Colonic mucosa (tissue), 4 donors: Measurements from ENCODE around the gene NOSTRIN. TPM values are rescaled to one million over a fixed set of nuclear protein-coding genes. Genes with fewer than 3 reads are reported as not detected.

Experiments used
- DNase-seq: peaks from one replicate; pipeline ENCODE4 v3.0.0-alpha.2; 2020
- H3K27ac ChIP-seq: fragments of 200-600 bp; one replicate; pipeline ENCODE4 v1.8.0; 2021
- H3K27me3 ChIP-seq: fragments of 200-600 bp; one replicate; pipeline ENCODE4 v1.8.0; 2021
- H3K36me3 ChIP-seq: fragments of 200-600 bp; one replicate; pipeline ENCODE4 v1.8.0; 2021
- H3K4me1 ChIP-seq: fragments of 200-600 bp; one replicate; pipeline ENCODE4 v1.8.0; 2021; ENCODE audit warnings: mild to moderate bottlenecking
- H3K4me3 ChIP-seq: fragments of 200-600 bp; one replicate; pipeline ENCODE4 v1.8.0; 2021
- H3K9ac ChIP-seq, 2 donors: one replicate each; pipeline ENCODE4 v1.7.0; 2013; ENCODE audit warnings: control low read depth in 2 of 2, low read depth in 2 of 2, low read length in 2 of 2
- H3K9me3 ChIP-seq: fragments of 200-600 bp; one replicate; pipeline ENCODE4 v1.8.0; 2021
- intact Hi-C: fragments of 100-400 bp; cut with DNase I; formaldehyde crosslinking; loops from one replicate; pipeline ENCODE4 v1.14.1; 2022
- total RNA-seq, 2 donors: library from RNA; stranded (reverse); fragmentation: NEBNext Ultra II Directional in 1 of 2; extraction: Animal tissue kit (Norgen Biotek cat#: 25700) in 1 of 2; gene quantifications; one replicate each; pipeline ENCODE4 v1.2.1, GENCODE V29; 2021
- TF ChIP-seq, protein P1 (sequence below): fragments of 200-600 bp; IDR thresholded peaks from one replicate; pipeline ENCODE4 v1.8.0; 2022; ENCODE audit warnings: antibody characterized with exemption, mild to moderate bottlenecking
- donor health status: healthy.
- donor health status: DM: no; HTN: no; CAD: no.
- donor health status: DM: no; HTN: no; CAD: no.

The NOSTRIN gene
- total RNA-seq, 2 donors from 2014 or later = 29.0 to 37.2 TPM

DNA sequence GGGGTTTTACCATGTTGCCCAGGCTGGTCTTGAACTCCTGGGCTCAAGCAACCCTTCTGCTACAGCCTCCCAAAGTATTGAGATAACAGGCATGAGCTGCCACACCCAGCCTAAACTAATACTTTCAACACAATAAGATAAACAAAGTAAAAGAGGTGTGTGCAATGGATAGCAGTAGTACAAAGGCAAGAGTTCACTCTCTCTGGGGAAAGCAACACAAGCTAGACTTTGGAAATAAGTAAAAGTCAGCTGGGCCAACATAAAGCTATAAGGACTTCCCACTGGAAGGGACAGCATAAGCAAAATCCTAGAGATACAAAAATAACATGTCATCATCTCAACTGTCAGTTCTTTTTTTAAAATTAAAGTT lies 5.2 kb upstream of the NOSTRIN start:
- Histone ChIP-seq H3K9ac (no peak overlapping the region), H3K27me3 (no peaks in the 10 kb centered on the region), H3K4me3 (no peak overlapping the region), H3K4me1 (peaks cover 17% of the 10 kb centered on the region), H3K36me3 (no peaks in the 10 kb centered on the region), H3K27ac (peak overlapping the region; percentile 34), H3K9me3 (no peaks in the 10 kb centered on the region)
- DNase-seq = no peak
- TF ChIP-seq, protein P1, sequence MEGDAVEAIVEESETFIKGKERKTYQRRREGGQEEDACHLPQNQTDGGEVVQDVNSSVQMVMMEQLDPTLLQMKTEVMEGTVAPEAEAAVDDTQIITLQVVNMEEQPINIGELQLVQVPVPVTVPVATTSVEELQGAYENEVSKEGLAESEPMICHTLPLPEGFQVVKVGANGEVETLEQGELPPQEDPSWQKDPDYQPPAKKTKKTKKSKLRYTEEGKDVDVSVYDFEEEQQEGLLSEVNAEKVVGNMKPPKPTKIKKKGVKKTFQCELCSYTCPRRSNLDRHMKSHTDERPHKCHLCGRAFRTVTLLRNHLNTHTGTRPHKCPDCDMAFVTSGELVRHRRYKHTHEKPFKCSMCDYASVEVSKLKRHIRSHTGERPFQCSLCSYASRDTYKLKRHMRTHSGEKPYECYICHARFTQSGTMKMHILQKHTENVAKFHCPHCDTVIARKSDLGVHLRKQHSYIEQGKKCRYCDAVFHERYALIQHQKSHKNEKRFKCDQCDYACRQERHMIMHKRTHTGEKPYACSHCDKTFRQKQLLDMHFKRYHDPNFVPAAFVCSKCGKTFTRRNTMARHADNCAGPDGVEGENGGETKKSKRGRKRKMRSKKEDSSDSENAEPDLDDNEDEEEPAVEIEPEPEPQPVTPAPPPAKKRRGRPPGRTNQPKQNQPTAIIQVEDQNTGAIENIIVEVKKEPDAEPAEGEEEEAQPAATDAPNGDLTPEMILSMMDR = no peak
- intact Hi-C loops = no loop called here

DNA sequence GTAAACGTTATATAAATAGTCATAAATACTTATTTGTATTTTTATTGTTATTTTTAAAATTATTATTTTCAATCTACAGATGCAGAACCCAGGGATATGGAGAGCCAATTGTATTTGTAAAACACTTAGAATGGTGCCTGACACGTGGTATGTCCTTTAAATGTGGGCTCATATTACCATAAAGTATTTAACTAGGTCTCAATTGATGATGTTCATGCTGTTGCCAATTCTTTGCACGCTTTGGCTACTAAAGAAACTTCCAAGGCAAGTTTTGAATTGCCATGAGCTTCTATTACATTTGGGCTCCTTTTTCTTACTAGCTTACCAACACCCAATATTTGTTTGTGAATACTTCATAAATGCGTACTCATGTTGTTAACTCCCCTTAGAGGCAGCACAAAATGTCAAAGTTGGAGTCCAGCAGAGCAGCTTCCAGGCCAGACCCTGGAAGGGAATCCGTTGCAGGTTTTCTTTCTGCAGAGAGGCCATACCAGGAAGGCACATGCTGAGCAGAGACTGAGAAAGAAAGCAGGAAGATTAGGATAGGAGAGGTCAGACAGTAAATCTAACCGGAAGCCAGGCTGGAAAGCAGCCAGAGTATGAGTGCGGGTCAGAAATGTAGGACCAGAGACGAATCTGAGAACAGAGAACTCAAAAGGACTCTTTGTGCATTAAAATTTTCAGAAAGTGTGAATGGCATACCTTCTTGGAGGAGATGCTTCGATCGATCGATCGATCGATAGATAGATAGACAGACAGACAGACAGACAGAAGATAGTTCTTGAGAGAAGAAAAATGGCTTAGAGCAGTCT lies 4.2 kb upstream of the NOSTRIN start:
- H3K9ac ChIP-seq = peak overlapping the region in 1 of 2 donors; percentile 43
- H3K36me3 ChIP-seq = no peaks in the 10 kb centered on the region
- no peaks in the 10 kb centered on the region for H3K27me3 ChIP-seq
- TF ChIP-seq, protein P1 = no peak
- peak; percentile 65 for DNase-seq
- H3K4me1 ChIP-seq = peaks cover 17% of the 10 kb centered on the region
- H3K27ac ChIP-seq = peak overlapping the region; percentile 34
- H3K4me3 ChIP-seq = no peak overlapping the region
- intact Hi-C loops = no loop called here
- H3K9me3 ChIP-seq = no peaks in the 10 kb centered on the region

GRCh38 chr2:168798888-168799410 lies 3.5 kb upstream of the NOSTRIN start:
- DNase-seq = no peak
- no peaks in the 10 kb centered on the region for H3K27me3 ChIP-seq

DNA sequence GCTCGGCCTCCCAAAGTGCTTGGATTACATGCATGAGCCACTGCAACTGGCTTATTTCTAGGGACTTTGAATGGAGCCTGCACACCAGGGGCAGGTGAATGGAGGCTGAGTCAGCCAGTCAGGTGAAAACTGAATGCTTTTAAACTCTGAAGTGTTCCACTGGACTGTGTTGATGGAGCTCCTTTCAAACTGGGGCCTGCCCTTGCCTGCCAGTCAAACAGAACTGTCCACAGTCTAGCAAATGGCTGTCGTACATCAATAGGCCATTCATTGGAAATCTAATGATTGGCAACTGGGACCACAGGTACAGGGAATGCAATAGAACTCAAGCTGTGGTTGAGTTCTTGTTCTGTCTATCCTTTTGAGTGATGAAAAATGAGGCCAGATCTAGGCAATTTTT lies 966 bp upstream of the NOSTRIN start:
- DNase-seq = no peak
- H3K4me1 ChIP-seq = peaks cover 17% of the 10 kb centered on the region
- intact Hi-C loops = no loop called here
- no peaks in the 10 kb centered on the region for H3K9me3 ChIP-seq
- peak overlapping the region in 1 of 2 donors; percentile 65 for H3K9ac ChIP-seq
- TF ChIP-seq, protein P1 = no peak
- H3K27ac ChIP-seq = peak overlapping the region; percentile 76
- H3K4me3 ChIP-seq = no peak overlapping the region
- no peaks in the 10 kb centered on the region for H3K27me3 ChIP-seq
- H3K36me3 ChIP-seq = no peaks in the 10 kb centered on the region

More at GRCh38 chr2:168798888-168799410, 3.5 kb upstream of the NOSTRIN start:
- H3K36me3 ChIP-seq = no peaks in the 10 kb centered on the region
- peaks cover 17% of the 10 kb centered on the region for H3K4me1 ChIP-seq
- H3K4me3 ChIP-seq = no peak overlapping the region
- H3K9me3 ChIP-seq = no peaks in the 10 kb centered on the region
- peak overlapping the region in 1 of 2 donors; percentile 43 for H3K9ac ChIP-seq
- H3K27ac ChIP-seq = peak overlapping the region; percentile 34
- intact Hi-C loops = no loop called here
- TF ChIP-seq, protein P1 = no peak

DNA sequence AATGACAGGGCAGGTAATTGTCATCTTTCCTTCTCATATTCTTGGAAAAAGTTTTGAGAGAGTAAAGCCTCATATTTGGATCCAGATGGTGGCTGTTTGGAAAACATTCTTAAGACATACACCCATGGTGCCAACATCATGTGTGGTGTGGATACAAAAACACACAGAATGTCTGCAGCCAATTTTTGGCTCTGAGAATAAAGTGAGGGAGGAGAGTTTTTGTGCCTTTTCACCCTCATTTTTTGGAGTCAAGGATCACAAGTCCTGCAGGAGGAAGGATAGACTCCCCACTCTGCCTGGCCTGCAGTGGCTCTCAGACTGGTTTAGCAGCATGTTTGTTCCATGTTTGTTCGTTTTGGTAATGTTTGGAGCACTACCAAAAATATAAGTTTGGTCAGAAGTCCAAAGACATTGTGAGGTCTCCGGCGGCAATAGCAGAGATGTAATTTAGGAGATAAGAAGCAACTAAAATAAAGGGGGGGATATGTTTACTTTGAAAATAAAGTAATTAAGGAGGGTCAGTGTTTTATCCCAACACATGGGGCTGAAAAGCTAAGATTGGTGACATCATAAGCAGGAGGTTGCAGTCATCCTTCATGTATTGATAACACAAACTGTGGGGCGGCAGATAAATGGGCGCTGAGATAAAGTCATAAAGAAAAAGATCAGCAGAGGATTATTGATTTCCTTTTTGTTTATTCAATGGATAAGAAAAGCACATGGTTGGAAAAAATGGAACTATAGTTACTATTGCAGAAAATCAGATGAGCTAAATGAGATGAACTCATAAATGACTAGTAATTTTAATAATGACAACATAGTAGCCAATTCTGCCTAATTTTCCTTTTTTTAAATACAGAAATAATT lies 655 bp downstream of the NOSTRIN start:
- Histone ChIP-seq H3K4me3 (peak overlapping the region; percentile 14), H3K4me1 (peaks cover 11% of the 10 kb centered on the region)
- TF ChIP-seq, protein P1 = no peak

More for the DNA sequence above, 655 bp downstream of the NOSTRIN start:
- Histone ChIP-seq H3K27ac (peak overlapping the region; percentile 76), H3K9ac (peak overlapping the region; percentile 50 to 65), H3K9me3 (no peaks in the 10 kb centered on the region), H3K27me3 (no peaks in the 10 kb centered on the region), H3K36me3 (no peaks in the 10 kb centered on the region)
- DNase-seq = no peak
- intact Hi-C loops = no loop called here
